Thyroid gland (tissue), 4 donors: ENCODE measurements around the gene C17orf107.

Experiments used
- CTCF ChIP-seq, 6 experiments: fragments of 200-600 bp in 3 of 6; fragments of 450-650 bp in 3 of 6; sonication (generic) in 3 of 6; IDR thresholded peaks; one replicate each; pipeline ENCODE4 v1.5.1; 2016 to 2019; ENCODE audit warnings: antibody characterized with exemption in 6 of 6, mild to moderate bottlenecking in 2 of 6, inconsistent platforms in 1 of 6, moderate library complexity in 1 of 6
- POLR2A ChIP-seq, 2 donors: fragments of 450-650 bp; IDR thresholded peaks; one replicate each; pipeline ENCODE4 v1.6.1; 2017; ENCODE audit warnings: antibody characterized with exemption in 2 of 2, mild to moderate bottlenecking in 2 of 2, moderate library complexity in 1 of 2

GRCh38 chr17:4891411-4892410 lies 7.6 kb upstream of the C17orf107 start:
- no peak for TF ChIP-seq POLR2A (IDR thresholded peaks at IDR 0.05)
- no peak for TF ChIP-seq CTCF (IDR thresholded peaks at IDR 0.05)
